M059J (cell line): ENCODE data around the gene DYSF. TPM values are rescaled to one million over a fixed set of nuclear protein-coding genes. Genes with fewer than 3 reads are reported as not detected.

Source experiments
- DNase-seq: peaks from one replicate; pipeline ENCODE4 v3.0.0-alpha.2; 2012; ENCODE audit warnings: low read depth
- total RNA-seq: library from RNA; depleted of rRNA; stranded (reverse); fragments of >200 nt; shearing (Covaris generic); gene quantifications from 2 replicates; pipeline ENCODE4 v1.2.3, GENCODE V29; 2014

Gene DYSF
- total RNA-seq, 1 experiment from 2014 or later: 0.81 TPM

DNA sequence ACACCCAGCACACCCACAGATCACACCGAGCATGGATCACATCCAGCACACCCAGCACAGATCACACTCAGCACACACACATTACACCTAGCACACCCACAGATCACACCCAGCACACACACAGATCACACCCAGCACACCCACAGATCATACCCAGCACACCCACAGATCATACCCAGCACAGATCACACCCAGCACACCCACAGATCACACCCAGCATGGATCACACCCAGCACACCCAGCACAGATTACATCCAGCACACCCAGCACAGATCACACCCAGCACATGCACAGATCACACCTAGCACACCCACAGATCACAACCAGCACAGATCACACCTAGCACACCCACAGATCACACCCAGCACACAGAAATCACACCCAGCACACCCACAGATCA lies 118.6 kb downstream of the DYSF start:
- no peak for DNase-seq

GRCh38 chr2:71575966-71576365 lies 122.6 kb downstream of the DYSF start:
- DNase-seq: no peak

- no peak for DNase-seq
These were observed 123.2 kb downstream of the DYSF start for GRCh38 chr2:71576541-71576940.

DNA sequence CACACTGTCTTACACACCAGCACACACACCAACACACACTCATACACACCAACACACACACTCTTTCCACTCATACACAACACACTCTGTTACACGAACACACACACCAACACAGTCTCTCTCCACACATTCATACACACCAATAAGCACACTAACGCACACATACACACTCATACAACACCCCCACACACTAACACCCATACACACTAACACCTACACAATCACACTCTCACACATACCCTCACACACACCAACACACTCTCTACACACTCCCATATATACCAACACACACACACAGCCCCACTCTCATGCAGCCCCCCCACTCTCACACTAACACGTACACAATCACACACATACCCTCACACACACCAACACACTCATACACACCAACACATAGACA lies 123.8 kb downstream of the DYSF start:
- no peak for DNase-seq

DNA sequence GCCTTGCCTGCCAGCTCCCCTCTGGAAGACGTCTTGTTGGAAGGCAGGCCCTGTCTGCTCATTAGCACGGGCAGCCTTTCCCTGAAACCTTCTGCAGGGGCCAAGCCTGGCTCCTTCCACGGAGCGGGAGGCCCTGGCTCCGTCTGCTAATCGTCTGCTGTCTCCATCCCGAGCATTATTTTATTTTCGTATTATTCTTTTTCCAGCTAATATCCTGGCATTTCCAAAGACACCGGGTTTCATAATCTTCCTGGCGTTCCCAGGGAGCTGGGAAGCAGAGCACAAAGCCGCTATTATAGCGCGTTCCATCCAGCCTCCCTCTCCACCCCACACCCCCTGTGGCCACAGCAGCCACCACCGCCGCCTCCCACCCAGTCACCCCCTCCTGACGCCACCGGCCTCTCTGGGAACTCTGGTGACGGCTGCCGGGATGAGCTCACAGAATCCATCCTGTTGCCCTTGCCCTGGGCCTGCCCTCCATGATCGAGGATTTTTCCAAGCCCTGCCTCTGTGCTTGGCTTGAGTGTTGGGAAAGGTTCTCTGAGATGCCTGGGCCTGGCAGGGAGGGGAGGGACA lies 125.5 kb downstream of the DYSF start:
- DNase-seq: no peak

- DNase-seq: no peak
These were observed 127.7 kb downstream of the DYSF start for GRCh38 chr2:71581026-71581425.

GRCh38 chr2:71583876-71584275 lies 130.5 kb downstream of the DYSF start:
- DNase-seq: peak; percentile 83

DNA sequence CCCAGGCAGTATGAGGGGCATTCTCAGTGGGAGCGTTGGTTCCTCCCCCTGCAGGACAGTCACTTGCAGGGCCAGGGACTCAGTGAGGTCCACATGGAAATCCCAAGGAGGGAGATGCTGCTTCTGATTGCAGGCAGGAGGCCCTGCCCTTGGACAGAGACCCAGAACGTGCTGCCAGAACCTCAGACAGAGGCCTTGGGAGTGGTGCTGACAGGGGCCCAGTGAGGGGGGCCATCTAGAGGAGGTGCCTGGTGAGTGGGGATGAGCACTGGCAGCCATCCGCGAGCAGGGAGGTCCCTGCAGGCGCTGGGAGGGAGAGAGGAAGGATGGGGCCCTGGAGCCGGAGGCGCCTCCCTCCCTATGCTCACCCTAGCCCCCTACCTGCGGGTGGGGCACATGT lies 133.1 kb downstream of the DYSF start:
- no peak for DNase-seq

- no peak for DNase-seq
These were observed 134.2 kb downstream of the DYSF start for GRCh38 chr2:71587509-71588073.

DNA sequence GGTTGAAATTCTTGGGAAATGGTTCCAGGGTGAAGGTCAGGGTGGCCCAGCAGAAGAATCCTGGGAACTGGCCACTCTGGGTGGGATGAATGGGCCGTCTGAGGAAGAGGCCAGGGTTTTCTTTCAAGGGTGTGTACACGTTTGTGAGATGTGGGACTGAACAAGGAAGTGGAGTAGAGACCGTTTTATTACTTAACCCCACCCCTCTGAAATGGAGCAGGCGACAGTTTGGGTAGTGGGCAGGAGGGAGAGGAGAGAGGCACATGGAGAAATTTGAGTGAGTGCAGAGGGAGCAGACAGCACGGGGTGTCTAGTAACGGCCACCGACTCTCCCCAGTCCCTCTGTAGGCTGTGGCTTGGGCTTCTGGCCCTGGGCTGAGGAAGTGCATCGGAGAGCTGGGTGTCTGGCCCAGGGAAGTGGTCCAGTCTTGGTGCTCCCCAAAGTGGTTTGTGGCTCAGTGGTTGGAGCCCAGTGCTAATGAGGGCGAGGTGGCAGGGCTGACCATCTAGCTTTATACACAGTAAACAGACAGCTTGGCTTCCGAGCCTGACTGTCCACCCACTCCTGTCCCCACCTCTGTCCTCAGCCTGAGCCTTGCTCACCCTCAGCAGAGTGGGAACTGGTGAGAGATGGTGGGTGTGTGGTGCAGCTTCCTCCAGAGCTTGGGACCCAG lies 135.3 kb downstream of the DYSF start:
- DNase-seq: no peak

DNA sequence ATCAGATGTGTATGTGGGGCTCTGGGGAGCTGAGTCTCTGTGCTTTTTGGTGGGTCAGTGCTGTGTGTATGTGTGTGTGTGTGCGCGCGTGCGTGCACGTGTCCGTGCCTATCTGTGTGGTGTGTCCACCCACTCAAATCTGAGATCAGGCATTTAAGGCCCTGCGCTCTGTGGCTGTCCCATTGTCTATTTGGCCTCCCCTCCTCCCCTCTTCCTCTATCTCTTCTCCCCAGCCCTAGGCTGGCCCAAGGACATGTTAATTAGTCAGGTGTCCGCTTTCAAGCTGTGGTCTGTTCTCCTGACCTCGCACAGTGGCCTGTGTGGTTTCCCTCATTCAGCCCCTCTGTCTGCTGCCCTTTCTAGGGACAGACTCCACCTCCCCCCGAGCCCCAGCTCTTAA lies 136.4 kb downstream of the DYSF start:
- peak; percentile 29 for DNase-seq

DNA sequence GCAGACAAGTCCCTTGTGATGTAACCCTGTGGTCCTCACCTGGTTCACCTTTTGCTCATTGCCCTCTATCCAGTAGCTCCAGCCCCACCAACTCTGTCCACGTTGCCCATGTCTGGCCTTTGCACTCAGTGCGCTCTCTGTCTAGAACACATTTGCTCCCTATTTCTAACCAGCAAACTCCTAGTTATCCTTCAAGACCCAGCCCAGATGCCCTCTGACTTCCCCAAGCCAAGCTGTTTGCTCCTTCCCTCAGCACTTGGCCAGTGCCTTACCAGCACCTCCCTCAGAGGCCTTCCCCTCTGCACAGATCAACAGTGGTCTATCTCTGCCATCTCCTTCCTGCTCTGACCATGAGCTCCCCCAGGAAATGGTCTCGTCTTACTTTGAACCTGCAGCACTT lies 137.7 kb downstream of the DYSF start:
- DNase-seq: no peak

DNA sequence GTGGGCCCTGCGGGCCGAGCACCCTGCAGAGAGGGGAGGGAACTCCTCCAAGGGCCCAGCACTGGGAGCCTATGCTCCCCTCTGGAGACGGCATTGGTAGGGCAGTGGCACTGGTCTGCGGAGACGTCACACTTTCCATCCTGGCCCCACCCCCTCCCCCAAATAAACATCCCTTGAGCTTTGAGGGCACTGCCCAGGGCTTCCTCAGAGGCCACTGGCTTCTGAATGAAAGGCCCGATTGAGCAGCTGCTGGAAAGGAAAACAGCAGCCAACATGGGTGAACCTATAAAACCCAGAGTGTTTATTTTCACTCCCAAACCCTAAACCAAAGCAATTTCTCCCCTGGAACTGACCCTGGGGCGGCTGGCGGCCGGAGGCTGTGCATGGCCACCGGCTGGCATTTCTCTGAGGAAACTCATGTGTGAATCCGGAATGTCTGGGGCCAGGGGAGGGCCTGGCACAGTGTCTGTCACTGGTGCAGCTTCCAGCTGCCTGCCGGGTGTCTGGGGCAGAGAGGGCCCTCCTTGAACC lies 138.9 kb downstream of the DYSF start:
- peak; percentile 81 for DNase-seq

DNA sequence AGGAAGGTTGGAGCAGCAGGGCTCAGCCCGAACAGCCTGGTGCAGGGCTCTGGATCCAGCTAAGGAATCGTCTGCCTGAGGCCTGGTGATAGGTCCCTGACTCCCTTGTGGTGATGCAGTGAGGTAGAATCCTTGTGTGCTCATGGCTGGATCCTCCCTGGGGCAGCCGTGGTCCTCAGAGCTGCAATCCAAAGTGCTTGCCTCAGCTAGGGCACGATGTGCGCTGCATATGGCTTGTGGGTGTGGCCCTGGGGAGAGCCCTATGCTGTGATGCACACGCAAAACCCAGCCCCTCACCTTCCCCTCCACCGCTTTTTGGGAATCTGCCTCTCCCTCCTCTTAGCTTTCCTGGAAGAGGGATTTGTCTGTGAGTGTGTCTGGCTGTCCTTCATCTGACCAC lies 142.2 kb downstream of the DYSF start:
- no peak for DNase-seq

DNA sequence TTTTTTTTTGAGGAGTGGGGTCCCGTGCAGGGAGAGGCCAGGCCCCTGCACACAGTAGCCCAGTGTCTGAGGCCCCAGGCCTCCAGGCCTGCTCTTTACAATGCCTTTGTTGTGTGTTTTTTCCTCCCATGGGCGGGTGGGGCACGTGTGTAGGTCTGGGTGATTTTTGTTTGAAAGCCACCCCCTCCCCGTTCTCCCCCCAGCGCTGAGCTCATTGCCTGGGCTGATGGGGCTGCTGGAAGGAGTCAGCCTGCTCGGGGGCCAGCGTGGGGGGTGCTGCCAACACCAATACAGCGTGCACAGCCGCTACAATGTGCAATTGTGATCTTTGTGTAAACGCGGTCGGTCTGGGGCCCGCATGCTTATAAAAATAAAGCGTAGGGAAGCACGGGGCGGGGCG lies 142.7 kb downstream of the DYSF start:
- no peak for DNase-seq

GRCh38 chr2:71597756-71598155 lies 144.4 kb downstream of the DYSF start:
- no peak for DNase-seq

DNA sequence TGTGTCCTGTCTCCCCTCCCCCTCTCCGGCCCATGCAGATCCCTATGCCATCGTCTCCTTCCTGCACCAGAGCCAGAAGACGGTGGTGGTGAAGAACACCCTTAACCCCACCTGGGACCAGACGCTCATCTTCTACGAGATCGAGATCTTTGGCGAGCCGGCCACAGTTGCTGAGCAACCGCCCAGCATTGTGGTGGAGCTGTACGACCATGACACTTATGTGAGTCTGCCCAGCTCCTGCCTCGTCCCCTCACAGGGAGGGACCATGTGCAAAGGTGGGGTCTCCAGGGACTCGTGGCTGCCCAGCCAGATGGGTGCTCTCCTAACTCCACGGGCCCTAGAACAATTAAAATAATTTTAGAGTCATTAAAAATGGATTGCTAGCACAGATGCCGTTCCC lies 145.2 kb downstream of the DYSF start:
- no peak for DNase-seq

- no peak for DNase-seq
These were observed 145.7 kb downstream of the DYSF start for GRCh38 chr2:71599038-71599437.

- DNase-seq: no peak
These were observed 146.4 kb downstream of the DYSF start for GRCh38 chr2:71599646-71600236.

DNA sequence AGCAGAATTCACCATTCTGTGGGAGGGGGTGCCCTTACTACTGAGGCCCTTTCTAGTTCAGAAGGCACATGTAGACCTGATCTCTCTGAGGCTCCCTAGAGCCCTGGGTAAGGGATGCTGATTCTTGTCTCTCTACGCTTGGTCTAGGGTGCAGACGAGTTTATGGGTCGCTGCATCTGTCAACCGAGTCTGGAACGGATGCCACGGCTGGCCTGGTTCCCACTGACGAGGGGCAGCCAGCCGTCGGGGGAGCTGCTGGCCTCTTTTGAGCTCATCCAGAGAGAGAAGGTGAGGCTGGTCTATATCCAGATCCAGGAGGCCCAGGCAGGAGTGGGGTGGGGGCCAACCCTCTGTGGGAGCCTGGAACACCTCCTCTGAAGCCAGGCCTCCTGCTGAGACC lies 147.2 kb downstream of the DYSF start:
- no peak for DNase-seq

- no peak for DNase-seq
These were observed 148.1 kb downstream of the DYSF start for GRCh38 chr2:71601136-71602114.

DNA sequence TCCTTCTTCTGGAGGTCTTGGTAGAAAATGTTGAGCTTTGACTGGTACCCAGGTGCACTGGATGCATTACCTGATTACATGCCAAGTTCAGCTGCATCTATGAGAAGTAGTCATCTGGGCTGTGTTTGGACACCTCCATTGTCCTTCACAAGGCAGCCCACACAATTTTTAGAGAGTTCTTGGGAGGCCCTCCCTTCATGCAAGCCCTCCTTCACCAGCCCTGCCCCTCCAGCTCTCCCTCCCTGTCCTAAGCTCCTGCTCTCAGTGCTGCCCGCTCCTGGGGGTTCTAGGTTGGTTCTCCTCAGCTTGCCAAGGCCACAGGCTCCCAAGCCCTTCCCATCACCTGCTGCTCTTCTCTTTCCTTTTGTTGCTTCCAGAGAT lies 148.7 kb downstream of the DYSF start:
- no peak for DNase-seq
